T-helper 1 cell treated with Interleukin-12 subunit alpha and Interleukin-12 subunit beta and Interleukin-4 antibody, amounts not matched to agents 30 μg/mL and 1 μg/mL, for 36 hours (primary cell): ENCODE results near the gene ANKRD10.

Source experiments
- H3K27ac Mint-ChIP-seq: one replicate; pipeline ENCODE4 v1.8.0; 2021; ENCODE audit warnings: mild to moderate bottlenecking, mixed read lengths
- H3K27me3 Mint-ChIP-seq: one replicate; pipeline ENCODE4 v1.8.0; 2021; ENCODE audit warnings: low read depth, mixed read lengths
- H3K36me3 Mint-ChIP-seq: one replicate; pipeline ENCODE4 v1.8.0; 2021; ENCODE audit warnings: low read depth, mixed read lengths
- H3K4me1 Mint-ChIP-seq: one replicate; pipeline ENCODE4 v1.8.0; 2021; ENCODE audit warnings: low read depth, mixed read lengths
- H3K4me3 Mint-ChIP-seq: one replicate; pipeline ENCODE4 v1.8.0; 2021; ENCODE audit warnings: mild to moderate bottlenecking, moderate library complexity, mixed read lengths
- H3K9me3 Mint-ChIP-seq: one replicate; pipeline ENCODE4 v1.8.0; 2021; ENCODE audit warnings: mixed read lengths

The ANKRD10 gene

GRCh38 chr13:110888390-110888789 is 26.5 kb downstream of the ANKRD10 start:
- Mint-ChIP-seq H3K4me1 (peaks cover 14% of the 10 kb centered on the region), H3K27ac (no peak overlapping the region), H3K4me3 (no peak overlapping the region), H3K36me3 (peaks cover 12% of the 10 kb centered on the region), H3K9me3 (no peaks in the 10 kb centered on the region), H3K27me3 (no peaks in the 10 kb centered on the region)

DNA sequence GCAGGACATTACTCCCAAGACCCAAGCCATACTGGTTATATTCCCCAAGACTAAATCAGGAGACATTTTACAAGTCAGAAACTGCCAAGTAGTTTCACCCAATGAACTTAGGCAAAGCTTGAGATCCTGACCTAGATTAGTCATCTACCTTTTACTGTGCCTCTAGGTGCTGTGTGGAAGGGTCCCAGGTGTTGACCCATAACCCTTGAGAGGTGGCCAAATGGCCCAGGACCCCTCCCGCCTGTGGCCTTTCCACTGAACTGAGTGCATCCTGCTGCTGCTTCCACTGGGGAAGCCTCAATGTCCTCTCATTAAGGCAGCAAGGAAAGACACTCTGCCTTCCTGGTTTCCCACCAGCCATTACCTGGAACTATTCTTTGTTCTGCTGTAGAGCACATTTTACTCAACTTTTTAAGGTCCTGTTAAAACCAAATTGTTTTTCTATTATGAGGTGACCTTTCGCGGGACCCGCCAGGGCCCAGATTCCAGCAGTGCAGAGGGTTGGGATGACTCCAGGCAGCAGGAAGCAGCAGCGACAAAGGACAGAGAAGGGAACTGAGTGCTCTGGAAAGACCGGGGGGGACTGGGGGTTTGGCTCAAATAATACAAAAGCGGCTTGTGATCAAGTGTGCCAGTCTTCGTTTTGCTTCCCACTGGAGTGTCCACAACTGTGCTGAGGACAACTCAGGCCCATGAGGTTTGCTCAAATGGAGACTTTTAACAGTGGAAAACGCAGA is 27.1 kb downstream of the ANKRD10 start:
- Mint-ChIP-seq H3K27ac (no peak overlapping the region), H3K27me3 (no peaks in the 10 kb centered on the region), H3K9me3 (no peaks in the 10 kb centered on the region), H3K4me1 (peaks cover 14% of the 10 kb centered on the region), H3K36me3 (peaks cover 6% of the 10 kb centered on the region), H3K4me3 (no peak overlapping the region)

DNA sequence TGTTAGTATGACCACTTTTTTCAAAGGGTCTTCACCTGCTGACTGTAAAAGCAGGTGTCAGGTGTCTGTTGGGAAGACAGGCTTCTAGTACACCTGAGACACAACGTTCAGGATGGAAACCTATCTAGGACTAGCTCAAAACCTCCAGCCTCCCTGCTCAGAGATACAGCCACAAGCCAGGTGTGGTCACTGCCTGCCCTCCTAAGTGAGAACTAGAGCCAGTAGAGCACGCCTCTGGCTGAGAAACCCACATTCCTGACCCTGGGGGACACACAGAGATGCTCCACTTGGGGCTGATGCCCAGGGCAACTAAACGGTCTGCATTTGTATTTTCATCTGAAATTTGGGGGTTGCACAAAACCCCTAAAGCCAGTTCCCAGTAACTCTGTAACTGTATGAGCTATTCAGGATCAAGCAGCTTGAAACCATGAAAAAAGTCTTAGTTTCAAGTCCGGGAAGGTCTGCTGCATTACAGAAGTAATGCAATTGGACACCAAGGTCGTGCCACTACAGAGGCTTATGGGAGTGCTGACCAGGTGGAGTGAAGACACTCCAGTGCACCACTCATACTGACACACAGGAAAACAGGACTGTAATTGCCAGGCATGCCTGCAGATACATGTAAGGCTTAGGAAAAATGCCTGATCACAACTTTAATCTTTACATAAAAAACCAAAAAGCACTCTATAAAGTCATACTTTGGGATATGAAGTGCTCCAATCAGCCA is 27.8 kb downstream of the ANKRD10 start:
- H3K27ac Mint-ChIP-seq, result no peak overlapping the region
- no peaks in the 10 kb centered on the region for H3K27me3 Mint-ChIP-seq
- peaks cover 14% of the 10 kb centered on the region for H3K4me1 Mint-ChIP-seq
- no peaks in the 10 kb centered on the region for H3K9me3 Mint-ChIP-seq
- H3K36me3 Mint-ChIP-seq, result peaks cover 5% of the 10 kb centered on the region
- H3K4me3 Mint-ChIP-seq, result no peak overlapping the region

DNA sequence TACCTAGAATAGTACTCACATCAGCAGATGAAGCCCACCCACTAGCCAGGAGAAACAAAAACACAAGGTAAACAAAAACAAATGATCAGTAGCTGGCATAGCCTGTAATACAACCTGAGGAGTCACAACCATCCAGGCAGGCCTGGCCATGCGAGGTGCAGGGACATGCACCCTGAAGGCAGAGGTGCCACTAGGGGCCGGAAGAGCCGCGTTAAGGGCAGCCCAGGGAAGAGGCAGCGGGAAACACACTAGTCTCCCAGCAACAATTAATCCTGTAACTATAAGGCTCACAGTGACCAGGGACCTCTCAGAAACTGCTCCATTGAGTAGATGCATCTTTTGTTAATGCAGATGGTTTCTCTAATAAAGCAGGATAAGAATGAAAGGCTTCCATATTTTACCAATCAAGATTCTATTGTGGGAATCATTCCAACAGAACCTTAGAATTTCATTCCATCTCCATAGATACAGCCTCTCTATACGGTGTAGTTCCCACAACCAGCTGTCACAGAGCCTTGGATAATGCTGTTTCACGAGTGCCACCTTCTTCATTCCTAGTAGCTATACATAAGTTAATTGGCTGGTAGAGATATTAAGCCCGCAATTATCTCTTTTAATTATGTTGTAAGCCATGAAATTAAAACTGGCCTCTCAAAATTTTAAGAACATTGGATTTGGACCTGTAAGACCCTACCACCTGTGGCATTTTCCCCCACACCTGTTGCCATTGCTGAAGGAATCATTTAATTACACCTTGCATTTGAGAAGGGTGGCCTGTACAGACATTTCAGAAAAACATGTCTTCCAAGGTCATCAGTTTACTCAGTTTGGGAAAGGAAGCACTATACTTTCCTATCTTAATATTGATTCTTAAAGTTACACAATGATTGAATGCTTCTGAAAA is 28.7 kb downstream of the ANKRD10 start:
- Mint-ChIP-seq H3K9me3 (no peaks in the 10 kb centered on the region), H3K27ac (no peak overlapping the region), H3K27me3 (no peaks in the 10 kb centered on the region), H3K4me3 (no peak overlapping the region), H3K4me1 (peaks cover 14% of the 10 kb centered on the region), H3K36me3 (peaks cover 7% of the 10 kb centered on the region)

- Mint-ChIP-seq H3K9me3 (no peaks in the 10 kb centered on the region), H3K4me3 (no peak overlapping the region), H3K27ac (no peak overlapping the region), H3K4me1 (peaks cover 14% of the 10 kb centered on the region), H3K36me3 (peaks cover 8% of the 10 kb centered on the region), H3K27me3 (no peaks in the 10 kb centered on the region)
These were observed 29.4 kb downstream of the ANKRD10 start for GRCh38 chr13:110885516-110885915.

DNA sequence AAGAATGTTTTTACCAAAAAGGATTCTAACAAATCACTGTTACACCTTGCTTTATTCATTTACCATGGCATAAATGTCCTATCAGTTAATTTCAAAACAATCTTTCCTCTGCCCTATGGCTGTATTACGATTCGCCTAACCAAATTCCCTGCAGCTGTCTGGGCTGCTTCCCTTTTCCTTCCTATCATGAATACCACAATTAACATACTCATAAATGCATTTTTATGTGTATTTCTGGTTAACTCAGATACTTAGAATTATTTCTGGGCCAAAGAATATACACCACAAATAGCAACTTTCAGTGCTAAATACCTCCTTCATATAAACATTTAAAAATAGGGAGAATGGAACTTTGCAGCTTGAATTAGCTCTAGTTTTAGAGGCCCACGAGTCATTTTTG is 30.4 kb downstream of the ANKRD10 start:
- Mint-ChIP-seq H3K4me1 (peaks cover 14% of the 10 kb centered on the region), H3K27ac (peak overlapping the region; percentile 52), H3K36me3 (peaks cover 13% of the 10 kb centered on the region), H3K9me3 (no peaks in the 10 kb centered on the region), H3K4me3 (no peak overlapping the region), H3K27me3 (no peaks in the 10 kb centered on the region)

DNA sequence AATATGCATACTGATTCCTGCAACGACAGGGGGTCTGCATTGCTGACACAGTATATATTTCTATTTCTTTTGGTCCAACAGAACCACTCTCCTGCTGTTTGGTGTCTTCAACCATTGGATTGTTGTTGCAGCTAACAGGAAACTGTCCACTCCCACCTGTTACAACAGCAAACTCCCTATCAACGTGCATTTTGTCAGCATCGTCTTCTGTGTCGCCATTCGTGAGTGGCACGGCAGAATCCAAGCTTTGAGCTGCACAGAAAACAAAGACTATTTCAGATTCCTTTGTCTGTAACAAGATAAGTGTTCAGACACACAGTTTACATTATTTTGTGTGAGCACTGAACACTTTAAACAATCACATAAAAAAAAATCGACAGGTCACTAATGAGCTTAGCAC is 31.3 kb downstream of the ANKRD10 start:
- H3K4me3 Mint-ChIP-seq, result no peak overlapping the region
- H3K9me3 Mint-ChIP-seq, result no peaks in the 10 kb centered on the region
- no peaks in the 10 kb centered on the region for H3K27me3 Mint-ChIP-seq
- H3K36me3 Mint-ChIP-seq, result peaks cover 15% of the 10 kb centered on the region
- H3K4me1 Mint-ChIP-seq, result peaks cover 14% of the 10 kb centered on the region
- no peak overlapping the region for H3K27ac Mint-ChIP-seq

- no peak overlapping the region for H3K4me3 Mint-ChIP-seq
These were observed 31.9 kb downstream of the ANKRD10 start for GRCh38 chr13:110882972-110883371.

DNA sequence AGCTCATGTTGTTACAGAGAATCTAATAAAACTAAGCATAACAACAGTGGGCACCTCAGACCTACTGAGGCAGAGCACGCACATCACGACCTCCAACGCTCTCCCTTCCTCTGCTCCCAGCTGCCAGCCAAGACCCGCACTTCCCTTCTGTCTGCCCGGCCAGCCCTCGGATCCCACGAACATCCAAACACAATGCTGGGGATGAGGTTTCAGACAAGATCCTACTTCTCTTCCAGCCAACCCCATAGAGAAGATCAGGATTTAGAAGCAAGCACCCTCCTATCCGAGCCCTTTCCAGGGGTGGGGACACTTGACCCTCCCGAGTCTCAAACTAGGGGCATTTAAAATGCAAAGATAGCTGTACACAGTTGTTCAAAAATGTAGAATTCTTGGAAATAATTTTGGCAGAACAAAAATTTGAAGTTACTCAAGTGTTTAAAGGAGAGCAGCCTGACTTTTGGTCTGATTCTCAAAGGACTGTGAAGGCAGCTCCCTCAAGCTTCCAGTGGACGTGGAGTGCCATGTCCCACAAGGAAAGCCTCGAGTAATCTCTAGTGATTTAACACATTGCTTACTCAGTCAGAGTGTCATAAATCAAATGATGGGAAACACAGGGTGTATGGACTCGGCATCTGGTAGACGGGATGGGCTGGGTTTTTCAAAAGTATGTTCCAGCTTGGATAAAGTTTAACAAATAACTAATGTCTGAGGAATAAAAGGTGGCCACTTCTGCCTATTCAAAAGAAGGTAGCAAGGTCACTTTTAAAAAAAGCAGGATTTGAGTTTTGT is 32.8 kb downstream of the ANKRD10 start:
- Mint-ChIP-seq H3K9me3 (no peaks in the 10 kb centered on the region), H3K4me3 (no peak overlapping the region), H3K27me3 (no peaks in the 10 kb centered on the region), H3K27ac (no peak overlapping the region), H3K4me1 (peaks cover 14% of the 10 kb centered on the region), H3K36me3 (peaks cover 16% of the 10 kb centered on the region)

More at GRCh38 chr13:110882972-110883371, 31.9 kb downstream of the ANKRD10 start:
- Mint-ChIP-seq H3K9me3 (no peaks in the 10 kb centered on the region), H3K36me3 (peaks cover 16% of the 10 kb centered on the region), H3K27ac (no peak overlapping the region), H3K27me3 (no peaks in the 10 kb centered on the region), H3K4me1 (peaks cover 14% of the 10 kb centered on the region)

DNA sequence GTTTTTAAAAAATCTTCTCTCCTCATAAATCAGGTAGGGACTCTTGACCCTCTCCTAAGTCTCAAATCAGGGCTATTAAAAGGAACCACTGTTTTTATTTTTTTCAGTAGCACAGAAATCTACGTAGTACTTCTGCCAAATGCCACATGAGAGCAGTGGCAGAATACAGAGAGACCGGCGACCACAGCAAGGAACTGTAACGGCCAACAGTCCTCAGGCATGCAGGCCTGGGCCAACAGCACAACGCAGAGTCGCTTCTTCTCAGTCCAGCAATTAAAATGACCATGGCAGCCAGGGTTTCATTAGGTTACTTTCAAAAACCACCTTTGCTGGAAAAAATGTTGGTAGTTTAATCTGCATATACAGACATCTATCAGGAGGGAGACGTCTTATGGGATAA is 34.2 kb downstream of the ANKRD10 start:
- H3K4me1 Mint-ChIP-seq, result peaks cover 11% of the 10 kb centered on the region
- H3K27me3 Mint-ChIP-seq, result no peaks in the 10 kb centered on the region
- H3K9me3 Mint-ChIP-seq, result no peaks in the 10 kb centered on the region
- peaks cover 16% of the 10 kb centered on the region for H3K36me3 Mint-ChIP-seq
- H3K27ac Mint-ChIP-seq, result no peak overlapping the region
- H3K4me3 Mint-ChIP-seq, result no peak overlapping the region

- Mint-ChIP-seq H3K27ac (no peak overlapping the region), H3K4me1 (peaks cover 6% of the 10 kb centered on the region), H3K27me3 (peaks cover 7% of the 10 kb centered on the region), H3K4me3 (no peak overlapping the region), H3K36me3 (peaks cover 16% of the 10 kb centered on the region), H3K9me3 (no peaks in the 10 kb centered on the region)
These were observed 35.4 kb downstream of the ANKRD10 start for GRCh38 chr13:110879482-110879881.

DNA sequence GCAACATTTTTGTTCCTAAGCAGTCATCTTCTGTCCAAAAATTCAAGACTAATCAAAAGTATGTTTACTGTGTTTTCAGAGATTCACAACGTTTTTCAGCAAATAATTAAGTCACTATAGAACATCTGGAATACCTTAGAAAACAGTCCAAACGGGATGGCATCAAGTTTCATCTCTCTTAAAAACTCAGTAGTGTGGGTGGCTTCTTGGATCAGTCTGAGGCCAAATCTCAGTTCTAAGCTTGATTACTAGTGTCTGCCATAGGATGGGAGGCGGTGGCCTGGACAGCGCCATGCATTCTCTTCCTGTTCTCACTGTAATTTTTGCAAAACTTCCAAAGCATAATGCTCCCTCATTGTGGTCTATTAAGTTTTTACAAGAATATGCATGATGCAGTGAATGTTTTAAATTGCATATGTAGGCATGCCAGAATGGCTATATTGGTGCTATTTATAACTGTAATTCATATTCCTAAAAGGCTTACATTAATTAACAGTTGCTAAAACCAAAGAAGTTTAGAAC is 37.1 kb downstream of the ANKRD10 start:
- Mint-ChIP-seq H3K4me1 (peaks cover 6% of the 10 kb centered on the region), H3K4me3 (no peak overlapping the region), H3K9me3 (no peaks in the 10 kb centered on the region), H3K36me3 (peaks cover 16% of the 10 kb centered on the region), H3K27ac (no peak overlapping the region), H3K27me3 (peaks cover 7% of the 10 kb centered on the region)

GRCh38 chr13:110876609-110877008 is 38.3 kb downstream of the ANKRD10 start:
- Mint-ChIP-seq H3K4me3 (no peak overlapping the region), H3K27me3 (peaks cover 7% of the 10 kb centered on the region), H3K4me1 (peaks cover 6% of the 10 kb centered on the region), H3K36me3 (peaks cover 11% of the 10 kb centered on the region), H3K9me3 (no peaks in the 10 kb centered on the region), H3K27ac (no peak overlapping the region)

GRCh38 chr13:110875241-110875640 is 39.6 kb downstream of the ANKRD10 start:
- Mint-ChIP-seq H3K9me3 (no peaks in the 10 kb centered on the region), H3K4me3 (peak overlapping the region; percentile 66), H3K4me1 (peaks cover 6% of the 10 kb centered on the region), H3K27me3 (peaks cover 19% of the 10 kb centered on the region), H3K36me3 (peaks cover 7% of the 10 kb centered on the region), H3K27ac (no peak overlapping the region)
